ENCODE measurements around the gene GNMT.

Gene GNMT

GRCh38 chr6:42925248-42925857 is 35.2 kb upstream of the GNMT start:
- DNase-seq (ENCODE audit: low spot score), result no peak
- no peak for TF ChIP-seq CTCF (IDR thresholded peaks at IDR 0.05; ENCODE audit: extremely low read depth, missing control alignments)

DNA sequence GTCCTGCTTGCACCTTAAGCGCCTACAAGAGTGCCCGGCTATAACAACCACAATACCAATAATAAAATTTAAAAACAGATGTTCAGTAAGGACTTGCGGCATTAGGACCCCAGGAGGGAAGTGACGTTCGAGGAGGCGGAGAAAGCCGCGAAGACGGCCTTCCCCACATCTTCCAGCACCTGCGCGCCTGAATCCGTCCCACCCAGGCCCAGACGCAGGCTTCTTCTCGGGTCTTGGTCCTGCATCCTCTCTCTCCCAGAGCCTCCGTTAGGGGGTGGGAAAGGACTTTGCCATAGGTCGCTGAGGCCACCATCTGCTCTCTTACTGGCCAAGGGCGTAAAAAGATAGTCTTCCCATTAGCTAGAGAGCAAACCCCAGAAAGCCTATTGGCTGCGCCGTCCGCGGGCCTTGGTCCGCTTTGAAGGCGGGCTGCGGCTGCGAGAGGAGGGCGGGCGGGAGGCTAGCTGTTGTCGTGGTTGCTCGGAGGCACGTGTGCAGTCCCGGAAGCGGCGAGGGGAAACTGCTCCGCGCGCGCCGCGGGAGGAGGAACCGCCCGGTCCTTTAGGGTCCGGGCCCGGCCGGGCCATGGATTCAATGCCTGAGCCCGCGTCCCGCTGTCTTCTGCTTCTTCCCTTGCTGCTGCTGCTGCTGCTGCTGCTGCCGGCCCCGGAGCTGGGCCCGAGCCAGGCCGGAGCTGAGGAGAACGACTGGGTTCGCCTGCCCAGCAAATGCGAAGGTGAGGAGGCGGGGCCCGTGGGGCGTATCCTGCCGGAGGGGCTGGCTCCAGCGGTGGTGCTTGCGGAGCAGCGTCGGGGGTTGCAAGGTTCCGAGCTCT is 31.4 kb upstream of the GNMT start, which contains the start of gene CNPY3:
CNPY3 (plus strand) TSS at position 495 of the 835 bp plus-strand sequence; CDS start at position 586, 91 bp downstream.
- TF ChIP-seq CTCF (IDR thresholded peaks at IDR 0.05; ENCODE audit: extremely low read depth, missing control alignments), result no peak
- peak; percentile 94 for DNase-seq (ENCODE audit: low spot score)

- DNase-seq (ENCODE audit: low spot score), result peak; percentile 85
- no peak for TF ChIP-seq CTCF (IDR thresholded peaks at IDR 0.05; ENCODE audit: extremely low read depth, missing control alignments)
Observed at GRCh38 chr6:42929821-42930360, 30.7 kb upstream of the GNMT start.

GRCh38 chr6:42932412-42932811 is 28.1 kb upstream of the GNMT start:
- DNase-seq (ENCODE audit: low spot score), result no peak
- no peak for TF ChIP-seq CTCF (IDR thresholded peaks at IDR 0.05; ENCODE audit: extremely low read depth, missing control alignments)

DNA sequence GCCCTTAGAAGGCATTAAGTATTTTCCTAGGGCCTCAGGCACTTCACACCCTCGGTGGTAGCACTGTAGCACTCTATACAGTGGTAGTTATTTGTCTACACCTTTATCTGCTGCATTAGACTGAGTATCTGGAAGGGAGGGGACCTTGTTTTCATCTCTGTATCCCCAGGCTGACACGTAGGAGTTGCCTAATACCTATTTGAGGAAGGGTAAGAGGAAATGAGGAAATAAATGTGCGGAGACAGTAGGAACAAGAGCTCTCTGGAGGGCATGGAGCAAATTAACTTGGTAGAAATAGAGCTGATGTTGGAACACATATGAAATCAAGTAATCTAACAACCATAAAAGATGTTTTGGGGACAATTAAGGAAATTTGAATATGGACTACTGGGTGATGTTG is 27.3 kb upstream of the GNMT start:
- TF ChIP-seq CTCF (IDR thresholded peaks at IDR 0.05; ENCODE audit: extremely low read depth, missing control alignments), result no peak
- no peak for DNase-seq (ENCODE audit: low spot score)

DNA sequence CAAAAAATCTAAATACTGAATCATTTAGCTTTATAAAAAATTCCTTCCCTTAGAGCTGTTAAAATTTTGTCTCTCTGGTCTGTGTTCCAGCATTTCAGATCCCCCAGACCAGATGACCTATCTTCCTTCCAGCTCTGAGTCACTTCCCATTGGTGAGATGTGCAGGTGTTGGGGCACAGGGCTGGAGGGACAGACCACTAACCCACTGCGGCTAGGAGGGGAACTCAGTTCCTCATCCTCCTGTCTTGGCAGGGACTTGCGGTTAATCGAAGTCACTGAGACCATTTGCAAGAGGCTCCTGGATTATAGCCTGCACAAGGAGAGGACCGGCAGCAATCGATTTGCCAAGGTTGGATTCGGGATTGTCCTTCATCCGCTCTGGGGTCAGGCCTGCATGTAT is 25.2 kb upstream of the GNMT start:
- DNase-seq (ENCODE audit: low spot score), result no peak
- TF ChIP-seq CTCF (IDR thresholded peaks at IDR 0.05; ENCODE audit: extremely low read depth, missing control alignments), result no peak

- DNase-seq (ENCODE audit: low spot score), result no peak
- TF ChIP-seq CTCF (IDR thresholded peaks at IDR 0.05; ENCODE audit: extremely low read depth, missing control alignments), result no peak
Observed at GRCh38 chr6:42936398-42936797, 24.2 kb upstream of the GNMT start.

All from GM20000 (cell line).